Activated CD8-positive, alpha-beta memory T cell treated with anti-CD3 and anti-CD28 coated beads, Interleukin-2, amount 10 ng/mL, durations not matched to agents 7 days and 5 days (primary cell): ENCODE results near the gene SLC22A17. TPM values are rescaled to one million over a fixed set of nuclear protein-coding genes. Genes with fewer than 3 reads are reported as not detected.

Experiments
- ATAC-seq: fragments of 150-1000 bp; cut with Tn5 transposase; one replicate; pipeline ENCODE4 v1.10.0; 2021; ENCODE audit warnings: moderate library complexity
- CTCF ChIA-PET: fragments of 350-600 bp; sonication (Branson Sonifier 250); formaldehyde crosslinking; loops from one replicate; lab custom pipeline; 2021; ENCODE audit warnings: antibody characterized with exemption; lab: Charles Lee
- DNase-seq: peaks from one replicate; pipeline ENCODE4 v3.0.0-alpha.2; 2020
- H3K27ac Mint-ChIP-seq: one replicate; pipeline ENCODE4 v1.8.0; 2021; ENCODE audit warnings: mild to moderate bottlenecking, mixed read lengths
- H3K27me3 Mint-ChIP-seq: one replicate; pipeline ENCODE4 v1.8.0; 2021; ENCODE audit warnings: mixed read lengths
- H3K36me3 Mint-ChIP-seq: one replicate; pipeline ENCODE4 v1.8.0; 2021; ENCODE audit warnings: mild to moderate bottlenecking, mixed read lengths
- H3K4me1 Mint-ChIP-seq: one replicate; pipeline ENCODE4 v1.8.0; 2021; ENCODE audit warnings: mixed read lengths
- H3K4me3 Mint-ChIP-seq: one replicate; pipeline ENCODE4 v1.8.0; 2021; ENCODE audit warnings: mild to moderate bottlenecking, moderate library complexity, mixed read lengths
- H3K9me3 Mint-ChIP-seq: one replicate; pipeline ENCODE4 v1.8.0; 2022; ENCODE audit warnings: low read depth, mixed read lengths
- microRNA-seq: library from miRNA; unstranded; fragments of <30 nt; microRNA quantifications from one replicate; pipeline ENCODE4 v1.2.0, GENCODE V29; 2022
- total RNA-seq, 2 experiments: library from RNA; stranded (reverse); gene quantifications; one replicate each; pipeline ENCODE4 v1.2.3, GENCODE V29; 2021

The SLC22A17 gene
- total RNA-seq, 2 experiments from 2014 or later = 1.7 to 2.8 TPM

DNA sequence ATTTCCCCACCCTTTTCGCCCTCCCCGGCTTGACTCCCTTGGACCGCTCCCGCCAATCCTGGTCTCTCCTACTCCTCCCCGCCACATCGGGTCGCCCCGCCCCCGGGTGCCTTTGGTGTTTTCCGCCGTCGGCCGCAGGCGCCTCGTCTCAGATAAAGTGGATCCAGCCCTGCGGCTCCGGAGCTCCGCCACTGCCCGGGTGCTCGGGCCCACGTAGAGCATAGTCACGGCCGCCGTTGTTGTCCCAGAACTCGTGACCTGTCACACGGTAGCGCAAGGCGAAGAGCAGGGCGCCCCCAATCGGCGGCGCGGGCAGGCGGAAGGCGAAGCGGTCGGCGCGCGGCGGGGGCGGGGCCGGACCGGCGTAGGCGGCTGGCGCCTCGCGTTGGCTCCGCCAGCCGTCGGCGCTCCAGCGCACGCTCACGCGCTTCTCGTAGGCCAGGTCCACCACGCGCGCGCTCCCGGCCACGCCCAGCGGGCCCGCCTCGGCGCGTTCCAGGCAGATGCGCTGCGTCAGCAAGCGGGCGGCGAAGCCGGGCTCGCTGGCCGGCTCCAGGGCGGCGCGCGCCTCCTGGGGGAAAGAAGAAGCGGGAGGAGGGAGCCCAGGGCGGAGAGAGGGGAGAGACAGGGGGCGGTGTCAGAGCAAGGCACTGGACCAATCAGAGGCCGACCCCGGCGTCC lies 51.3 kb downstream of the SLC22A17 start:
- H3K27ac Mint-ChIP-seq = peak overlapping the region; percentile 92
- peaks cover 12% of the 10 kb centered on the region for H3K27me3 Mint-ChIP-seq
- H3K4me3 Mint-ChIP-seq = peak overlapping the region; percentile 96
- H3K36me3 Mint-ChIP-seq = peaks cover 18% of the 10 kb centered on the region
- CTCF ChIA-PET = interaction anchor here (0.6 to 8.9 kb wide), 12 partner anchors 9 to 243 kb away, joined by 3 to 119 read pairs (median 5); partner anchors contain the start of genes CEBPE, HOMEZ and PABPN1
- DNase-seq = peak; percentile 98
- H3K9me3 Mint-ChIP-seq = no peaks in the 10 kb centered on the region
- peaks cover 25% of the 10 kb centered on the region for H3K4me1 Mint-ChIP-seq
- peak; percentile 85 for ATAC-seq

DNA sequence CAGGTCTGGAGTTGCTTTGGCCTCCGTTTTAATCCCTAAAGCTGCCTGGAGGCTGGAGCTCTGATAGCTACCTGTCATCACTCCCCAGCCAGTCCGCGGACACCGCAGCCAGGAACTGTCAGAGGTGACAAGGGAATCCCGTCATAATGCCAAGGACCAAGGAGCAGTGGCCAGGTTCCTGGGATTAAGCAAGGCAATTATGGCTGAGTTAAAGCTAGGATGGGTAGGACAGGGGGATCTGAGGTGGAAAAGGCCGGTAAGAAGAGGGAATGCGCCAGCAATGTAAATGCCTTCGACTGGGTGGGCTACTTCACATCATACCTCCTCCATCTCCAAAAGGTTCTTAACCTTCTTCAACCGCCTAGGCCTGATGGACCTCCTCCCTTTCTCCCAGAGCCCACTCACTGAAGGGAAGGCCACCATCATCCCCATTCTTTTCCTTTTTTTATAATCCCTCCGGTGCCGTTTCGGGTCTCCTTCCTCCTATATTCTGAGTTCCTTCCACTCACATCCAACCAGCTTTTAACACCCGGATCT lies 51.9 kb downstream of the SLC22A17 start:
- DNase-seq = peak; percentile 43
- CTCF ChIA-PET = interaction anchor here (0.6 to 8.9 kb wide), 11 partner anchors 9 to 243 kb away, joined by 3 to 119 read pairs (median 4); partner anchors contain the start of genes CEBPE, HOMEZ and PABPN1
- peaks cover 18% of the 10 kb centered on the region for H3K4me1 Mint-ChIP-seq
- peaks cover 5% of the 10 kb centered on the region for H3K27me3 Mint-ChIP-seq
- peak overlapping the region; percentile 96 for H3K4me3 Mint-ChIP-seq
- H3K27ac Mint-ChIP-seq = peak overlapping the region; percentile 92
- H3K9me3 Mint-ChIP-seq = no peaks in the 10 kb centered on the region
- ATAC-seq = no peak
- peaks cover 18% of the 10 kb centered on the region for H3K36me3 Mint-ChIP-seq

DNA sequence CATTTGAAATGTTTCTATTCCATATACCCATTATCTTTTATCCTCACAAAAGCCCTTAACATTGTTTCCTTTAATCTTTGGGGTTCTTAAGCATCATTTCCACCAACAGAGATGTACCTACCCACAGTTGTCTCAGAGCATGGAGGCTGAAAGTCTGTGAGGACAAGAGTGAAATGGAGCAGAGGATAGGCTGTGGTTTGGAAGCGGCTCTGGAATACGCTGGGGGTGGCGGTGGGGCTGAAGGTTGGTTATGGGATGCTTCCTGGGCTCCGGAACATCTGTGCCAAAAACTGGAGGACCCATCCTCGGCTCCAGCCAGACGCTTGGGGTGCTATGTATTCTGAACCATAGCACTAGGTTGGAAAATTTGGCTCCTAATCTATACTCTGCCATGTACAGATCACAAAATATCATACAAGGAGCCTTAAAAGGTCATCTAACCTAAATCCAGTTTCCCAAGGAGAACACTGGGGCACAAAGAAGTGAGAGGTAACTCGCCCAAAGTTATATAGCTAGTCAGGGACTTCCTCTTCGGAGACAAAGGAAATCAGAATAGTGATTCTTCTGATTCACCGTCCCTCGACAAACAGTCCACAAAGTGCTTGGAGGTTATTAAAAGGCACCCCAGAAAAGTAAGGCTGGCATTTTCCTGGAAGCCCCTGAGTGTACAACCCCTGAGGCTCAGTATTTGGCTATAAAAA lies 52.6 kb downstream of the SLC22A17 start:
- no peaks in the 10 kb centered on the region for H3K9me3 Mint-ChIP-seq
- ATAC-seq = no peak
- peak; percentile 39 for DNase-seq
- H3K27me3 Mint-ChIP-seq = peaks cover 5% of the 10 kb centered on the region
- peak overlapping the region; percentile 92 for H3K27ac Mint-ChIP-seq
- CTCF ChIA-PET = interaction anchor here (0.6 to 8.9 kb wide), 12 partner anchors 8 to 267 kb away, joined by 3 to 119 read pairs (median 4); partner anchors contain the start of genes AP1G2, CEBPE, HOMEZ and PABPN1
- H3K4me3 Mint-ChIP-seq = peak overlapping the region; percentile 96
- peaks cover 21% of the 10 kb centered on the region for H3K4me1 Mint-ChIP-seq
- H3K36me3 Mint-ChIP-seq = peaks cover 21% of the 10 kb centered on the region

DNA sequence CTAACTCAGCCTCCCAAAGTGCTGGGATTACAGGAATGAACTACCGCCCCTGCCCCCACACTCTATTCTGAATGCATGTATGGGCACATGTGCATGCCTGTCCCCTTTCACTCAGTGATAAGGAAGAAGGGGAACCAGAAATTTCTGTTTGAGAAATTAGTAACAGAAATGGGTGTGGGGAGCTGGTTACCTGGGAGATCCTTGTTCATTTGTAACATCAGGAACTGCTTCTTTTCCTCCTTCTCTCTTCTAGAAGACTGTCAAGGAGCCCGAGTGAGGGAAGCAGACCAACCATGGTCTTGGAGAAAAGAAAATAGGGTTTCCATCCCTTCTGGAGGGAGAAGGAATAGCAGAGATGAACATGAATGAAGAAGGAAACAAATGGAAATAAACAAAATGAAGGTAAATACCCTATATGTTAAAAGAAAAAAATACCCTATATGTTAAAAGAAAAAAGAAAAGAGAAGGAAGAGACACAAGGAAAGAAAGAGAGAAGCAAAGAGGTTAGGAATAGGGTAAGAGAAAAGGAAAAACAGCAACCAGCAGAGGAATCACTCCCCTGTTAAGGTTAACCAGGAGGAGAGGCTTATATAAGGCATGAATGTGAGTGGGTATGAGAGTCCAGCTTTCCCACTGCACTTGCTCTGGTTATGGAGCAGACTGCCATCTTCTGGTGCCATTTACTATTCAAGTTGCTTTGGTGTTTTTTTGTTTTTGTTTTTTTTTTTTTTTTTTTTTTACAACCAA lies 53.3 kb downstream of the SLC22A17 start:
- CTCF ChIA-PET = interaction anchor here (0.6 to 8.9 kb wide), 8 partner anchors 10 to 268 kb away, joined by 3 to 119 read pairs (median 4); partner anchors contain the start of genes AP1G2, CEBPE, HOMEZ and PABPN1
- H3K36me3 Mint-ChIP-seq = peaks cover 23% of the 10 kb centered on the region
- ATAC-seq (no peak), DNase-seq (peak; percentile 40)
- H3K4me3 Mint-ChIP-seq = peak overlapping the region; percentile 96
- no peaks in the 10 kb centered on the region for H3K9me3 Mint-ChIP-seq
- H3K27me3 Mint-ChIP-seq = no peaks in the 10 kb centered on the region
- H3K4me1 Mint-ChIP-seq = peaks cover 26% of the 10 kb centered on the region
- H3K27ac Mint-ChIP-seq = no peak overlapping the region

DNA sequence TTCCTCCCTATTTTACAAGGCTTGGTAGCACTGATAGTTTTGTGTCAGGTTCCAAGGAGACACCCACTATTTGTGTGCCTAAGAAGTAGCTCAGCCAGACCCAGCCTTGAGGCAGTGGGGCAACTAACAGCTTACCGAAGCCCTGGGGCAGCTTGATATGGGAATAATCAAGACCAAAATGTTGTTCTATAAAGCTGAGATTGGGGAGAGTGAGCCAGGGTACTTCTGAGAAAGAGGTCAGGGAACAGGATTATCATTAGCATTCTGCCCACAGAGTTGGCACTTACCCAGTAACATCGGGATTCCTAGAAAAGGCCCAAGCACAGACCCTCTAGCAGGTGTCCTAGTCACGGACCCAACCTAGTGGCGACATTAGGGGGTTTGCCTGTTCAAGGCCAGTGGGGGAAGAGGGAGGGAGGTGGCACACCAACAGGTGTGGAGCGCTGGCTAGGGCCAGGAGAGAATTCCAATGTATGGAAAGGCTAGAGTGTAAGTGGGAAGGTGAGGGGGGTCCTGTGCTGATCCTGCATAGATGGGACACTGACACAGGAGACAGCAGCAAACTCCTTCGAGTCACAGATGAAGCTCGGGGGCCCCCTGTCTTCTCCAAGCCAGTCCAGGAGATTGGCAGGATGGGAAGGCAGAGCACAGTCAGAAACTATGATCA lies 54.9 kb downstream of the SLC22A17 start:
- no peak overlapping the region for H3K4me3 Mint-ChIP-seq
- H3K9me3 Mint-ChIP-seq = no peaks in the 10 kb centered on the region
- no peak for ATAC-seq
- H3K36me3 Mint-ChIP-seq = peaks cover 23% of the 10 kb centered on the region
- CTCF ChIA-PET = interaction anchor here (1.3 to 9.6 kb wide), 5 partner anchors 10 to 229 kb away, joined by 3 to 119 read pairs (median 6); partner anchors contain the start of genes HOMEZ and PABPN1
- no peaks in the 10 kb centered on the region for H3K27me3 Mint-ChIP-seq
- H3K27ac Mint-ChIP-seq = no peak overlapping the region
- peaks cover 26% of the 10 kb centered on the region for H3K4me1 Mint-ChIP-seq
- DNase-seq = peak; percentile 21

DNA sequence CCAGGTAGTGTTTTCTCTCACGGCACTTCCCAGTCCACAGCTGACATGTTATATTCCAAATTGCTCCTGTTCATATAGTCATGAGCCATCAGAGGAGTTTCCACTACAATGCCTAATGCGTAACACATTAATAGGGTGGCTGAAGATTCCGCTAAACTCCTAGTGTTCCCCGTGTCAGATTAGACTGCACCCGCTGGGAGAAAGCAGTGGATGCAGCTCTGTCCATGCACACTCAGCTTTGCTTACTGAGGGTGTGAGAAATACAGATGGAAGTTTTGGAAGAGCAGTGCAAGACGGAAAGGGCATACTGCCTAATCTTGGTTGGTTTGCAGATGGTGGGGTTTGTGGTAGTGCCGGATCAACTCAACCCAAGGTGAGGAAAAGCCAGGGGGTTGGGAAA lies 55.6 kb downstream of the SLC22A17 start:
- no peak for ATAC-seq
- peaks cover 21% of the 10 kb centered on the region for H3K36me3 Mint-ChIP-seq
- peaks cover 26% of the 10 kb centered on the region for H3K4me1 Mint-ChIP-seq
- H3K9me3 Mint-ChIP-seq = no peaks in the 10 kb centered on the region
- CTCF ChIA-PET = interaction anchor here (0.6 to 9.6 kb wide), 7 partner anchors 9 to 408 kb away, joined by 3 to 51 read pairs (median 5); partner anchors contain the start of gene HOMEZ
- H3K27me3 Mint-ChIP-seq = no peaks in the 10 kb centered on the region
- no peak overlapping the region for H3K27ac Mint-ChIP-seq
- H3K4me3 Mint-ChIP-seq = no peak overlapping the region
- peak; percentile 33 for DNase-seq

Small RNA genes lying within 50 kb of the gene (microRNA-seq; reads per million reads assigned to microRNA genes)
- 7.7 reads per million, percentile 23 among the genes with 10 or more reads in this experiment for gene MIR208A

Other genes with a start within 250 kb of the SLC22A17 start
- gene CIROP, start 247.9 kb downstream of the SLC22A17 start, total RNA-seq = not detected
- gene CEBPE, start 233.6 kb downstream of the SLC22A17 start, total RNA-seq = under 1 TPM in 1 of 2 experiments, not detected in 1; 0.79 TPM
- under 1 TPM; 0.54 to 0.91 TPM for gene SLC7A8, start 169.2 kb downstream of the SLC22A17 start, total RNA-seq
- gene RNF212B, start 115.0 kb downstream of the SLC22A17 start, total RNA-seq = not detected
- 10 to 100 TPM; 11.4 to 12.4 TPM for gene HOMEZ, start 66.8 kb downstream of the SLC22A17 start, total RNA-seq
- gene PPP1R3E, start 50.0 kb downstream of the SLC22A17 start, total RNA-seq = 10 to 100 TPM; 22.0 to 27.4 TPM
- gene BCL2L2, start 46.1 kb downstream of the SLC22A17 start, total RNA-seq = 1 to 10 TPM; 3.1 to 3.7 TPM
- 100 to 1,000 TPM; 225 to 269 TPM for gene PABPN1, start 31.4 kb downstream of the SLC22A17 start, total RNA-seq
- gene EFS, start 12.3 kb upstream of the SLC22A17 start, total RNA-seq = not detected
- gene IL25, start 19.9 kb upstream of the SLC22A17 start, total RNA-seq = not detected
- gene CMTM5, start 24.2 kb upstream of the SLC22A17 start, total RNA-seq = not detected
- gene MYH6, start 55.4 kb upstream of the SLC22A17 start, total RNA-seq = 1 to 10 TPM in 1 of 2 experiments, under 1 TPM in 1; 0.23 to 1.0 TPM
- gene MYH7, start 82.8 kb upstream of the SLC22A17 start, total RNA-seq = under 1 TPM; 0.09 to 0.16 TPM
- 10 to 100 TPM; 42.7 to 53.0 TPM for gene NGDN, start 116.8 kb upstream of the SLC22A17 start, total RNA-seq
- 1 to 10 TPM; 1.8 to 2.7 TPM for gene ZFHX2, start 198.9 kb upstream of the SLC22A17 start, total RNA-seq
- gene THTPA, start 203.4 kb upstream of the SLC22A17 start, total RNA-seq = 10 to 100 TPM; 13.5 to 15.6 TPM
- gene AP1G2, start 214.9 kb upstream of the SLC22A17 start, total RNA-seq = 100 to 1,000 TPM; 222 to 294 TPM
- under 1 TPM in 1 of 2 experiments, not detected in 1; 0.77 TPM for gene JPH4, start 225.9 kb upstream of the SLC22A17 start, total RNA-seq